ENCODE data around the gene ADRA1B. TPM values are rescaled to one million over a fixed set of nuclear protein-coding genes. Genes with fewer than 3 reads are reported as not detected.

The ADRA1B gene
- total RNA-seq, 4 donors from 2014 or later = under 0.01 to 5.2 (median 1.2) TPM; not detected in 1

- DNase-seq = no peak
- H3K4me3 ChIP-seq = no peak overlapping the region
- H3K9me3 ChIP-seq = no peaks in the 10 kb centered on the region
- H3K27ac ChIP-seq = no peak overlapping the region
- intact Hi-C loops (cut with DNase I; ENCODE audit: low total_unique reads) = no loop called here
- H3K27me3 ChIP-seq = no peaks in the 10 kb centered on the region
- no peaks in the 10 kb centered on the region for H3K4me1 ChIP-seq
- no peaks in the 10 kb centered on the region for H3K36me3 ChIP-seq
- TF ChIP-seq CTCF (IDR thresholded peaks at IDR 0.05) (no peak), POLR2A (IDR thresholded peaks at IDR 0.05) (no peak)
Observed at GRCh38 chr5:159905496-159905895, 10.8 kb upstream of the ADRA1B start.

GRCh38 chr5:159906463-159906862 is 9.8 kb upstream of the ADRA1B start:
- peak overlapping the region in 1 of 2 donors; percentile 43 for H3K27ac ChIP-seq
- no peaks in the 10 kb centered on the region for H3K27me3 ChIP-seq
- no peak overlapping the region for H3K4me3 ChIP-seq
- TF ChIP-seq CTCF (IDR thresholded peaks at IDR 0.05) (no peak), POLR2A (IDR thresholded peaks at IDR 0.05) (no peak)
- DNase-seq = no peak
- no peaks in the 10 kb centered on the region for H3K36me3 ChIP-seq
- H3K9me3 ChIP-seq = no peaks in the 10 kb centered on the region
- intact Hi-C loops (cut with DNase I; ENCODE audit: low total_unique reads) = no loop called here
- no peaks in the 10 kb centered on the region for H3K4me1 ChIP-seq

- Histone ChIP-seq H3K36me3 (no peaks in the 10 kb centered on the region), H3K9me3 (no peaks in the 10 kb centered on the region), H3K4me3 (no peak overlapping the region), H3K27ac (peak overlapping the region in 1 of 2 donors; percentile 43), H3K4me1 (no peaks in the 10 kb centered on the region), H3K27me3 (no peaks in the 10 kb centered on the region)
- TF ChIP-seq CTCF (IDR thresholded peaks at IDR 0.05) (no peak), POLR2A (IDR thresholded peaks at IDR 0.05) (no peak)
- intact Hi-C loops (cut with DNase I; ENCODE audit: low total_unique reads) = no loop called here
- DNase-seq = no peak
Observed at GRCh38 chr5:159906943-159907342, 9.3 kb upstream of the ADRA1B start.

GRCh38 chr5:159907689-159908590 is 8.3 kb upstream of the ADRA1B start:
- Histone ChIP-seq H3K36me3 (no peaks in the 10 kb centered on the region), H3K4me3 (no peak overlapping the region), H3K4me1 (no peaks in the 10 kb centered on the region), H3K27me3 (no peaks in the 10 kb centered on the region), H3K9me3 (no peaks in the 10 kb centered on the region), H3K27ac (peak overlapping the region in 1 of 2 donors; percentile 11)
- no peak for DNase-seq
- TF ChIP-seq POLR2A (IDR thresholded peaks at IDR 0.05) (no peak), CTCF (IDR thresholded peaks at IDR 0.05) (no peak)
- intact Hi-C loops (cut with DNase I; ENCODE audit: low total_unique reads) = no loop called here

- TF ChIP-seq POLR2A (IDR thresholded peaks at IDR 0.05) (no peak), CTCF (IDR thresholded peaks at IDR 0.05) (no peak)
- H3K9me3 ChIP-seq = no peaks in the 10 kb centered on the region
- intact Hi-C loops (cut with DNase I; ENCODE audit: low total_unique reads) = no loop called here
- peak overlapping the region in 1 of 2 donors; percentile 11 for H3K27ac ChIP-seq
- no peaks in the 10 kb centered on the region for H3K27me3 ChIP-seq
- no peaks in the 10 kb centered on the region for H3K36me3 ChIP-seq
- H3K4me1 ChIP-seq = no peaks in the 10 kb centered on the region
- no peak for DNase-seq
- H3K4me3 ChIP-seq = no peak overlapping the region
Observed at GRCh38 chr5:159908591-159908940, 7.7 kb upstream of the ADRA1B start.
